ENCODE data around the gene ANKRD63.

DNA sequence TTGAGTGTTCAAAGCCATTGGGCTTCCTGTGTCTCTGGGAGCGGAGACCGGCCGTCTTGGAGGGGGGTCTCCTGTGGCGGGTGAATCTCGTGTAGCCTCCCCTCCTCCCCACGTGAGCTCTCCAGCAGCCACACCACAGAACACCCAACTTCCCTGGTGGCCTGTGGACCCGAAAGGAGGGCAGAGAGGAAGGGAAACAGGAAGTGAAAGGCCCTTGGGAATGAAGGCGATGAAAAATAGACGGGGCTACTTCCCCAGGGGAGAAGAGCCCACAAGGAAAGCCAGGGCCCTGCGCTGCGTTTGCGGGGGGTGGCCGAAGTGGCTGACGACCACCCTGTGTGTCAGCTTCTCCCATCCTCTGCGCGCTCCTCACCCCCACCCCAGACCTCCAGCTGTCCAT lies 5.4 kb downstream of the ANKRD63 start:
- TF ChIP-seq CAMTA2 (CRISPR knock-in tag; conservative IDR thresholded peaks at IDR 0.05): no peak
- no peak for TF ChIP-seq MAZ (CRISPR knock-in tag; conservative IDR thresholded peaks at IDR 0.05 in 1 of 2, IDR thresholded peaks at IDR 0.05 in 1 of 2)
- TF ChIP-seq ETV6 (IDR thresholded peaks at IDR 0.05; ENCODE audit: borderline replicate concordance in 1 of 2, low read depth in 2 of 2, low read length in 1 of 2): no peak
- no peak for TF ChIP-seq ETV6 (CRISPR knock-in tag; IDR thresholded peaks at IDR 0.05; ENCODE audit: borderline replicate concordance)
- TF ChIP-seq SNRNP70 (optimal IDR thresholded peaks at IDR 0.05; ENCODE audit: low read depth, low read length): no peak
- TF ChIP-seq, protein P1, sequence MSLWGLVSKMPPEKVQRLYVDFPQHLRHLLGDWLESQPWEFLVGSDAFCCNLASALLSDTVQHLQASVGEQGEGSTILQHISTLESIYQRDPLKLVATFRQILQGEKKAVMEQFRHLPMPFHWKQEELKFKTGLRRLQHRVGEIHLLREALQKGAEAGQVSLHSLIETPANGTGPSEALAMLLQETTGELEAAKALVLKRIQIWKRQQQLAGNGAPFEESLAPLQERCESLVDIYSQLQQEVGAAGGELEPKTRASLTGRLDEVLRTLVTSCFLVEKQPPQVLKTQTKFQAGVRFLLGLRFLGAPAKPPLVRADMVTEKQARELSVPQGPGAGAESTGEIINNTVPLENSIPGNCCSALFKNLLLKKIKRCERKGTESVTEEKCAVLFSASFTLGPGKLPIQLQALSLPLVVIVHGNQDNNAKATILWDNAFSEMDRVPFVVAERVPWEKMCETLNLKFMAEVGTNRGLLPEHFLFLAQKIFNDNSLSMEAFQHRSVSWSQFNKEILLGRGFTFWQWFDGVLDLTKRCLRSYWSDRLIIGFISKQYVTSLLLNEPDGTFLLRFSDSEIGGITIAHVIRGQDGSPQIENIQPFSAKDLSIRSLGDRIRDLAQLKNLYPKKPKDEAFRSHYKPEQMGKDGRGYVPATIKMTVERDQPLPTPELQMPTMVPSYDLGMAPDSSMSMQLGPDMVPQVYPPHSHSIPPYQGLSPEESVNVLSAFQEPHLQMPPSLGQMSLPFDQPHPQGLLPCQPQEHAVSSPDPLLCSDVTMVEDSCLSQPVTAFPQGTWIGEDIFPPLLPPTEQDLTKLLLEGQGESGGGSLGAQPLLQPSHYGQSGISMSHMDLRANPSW (CRISPR knock-in tag; IDR thresholded peaks at IDR 0.05): no peak
- no peak for TF ChIP-seq ARNT (IDR thresholded peaks at IDR 0.05)
- no peak for TF ChIP-seq SP2 (IDR thresholded peaks at IDR 0.05; ENCODE audit: extremely low read depth, low read depth, low read length, poor library complexity, severe bottlenecking)
- TF ChIP-seq BRF1 (IDR thresholded peaks at IDR 0.05; ENCODE audit: borderline replicate concordance, extremely low read depth, insufficient read length): no peak
- TF ChIP-seq RAD51 (IDR thresholded peaks at IDR 0.05; ENCODE audit: borderline replicate concordance, low read depth): no peak
- no peak for TF ChIP-seq TARDBP (IDR thresholded peaks at IDR 0.05)

All from K562 (cell line).